Fibroblast of skin of right biceps (primary cell): Measurements from ENCODE around the gene SRRT.

Experiments
- DNase-seq: peaks from one replicate; pipeline ENCODE4 v3.0.0-alpha.2; 2013

The SRRT gene

DNA sequence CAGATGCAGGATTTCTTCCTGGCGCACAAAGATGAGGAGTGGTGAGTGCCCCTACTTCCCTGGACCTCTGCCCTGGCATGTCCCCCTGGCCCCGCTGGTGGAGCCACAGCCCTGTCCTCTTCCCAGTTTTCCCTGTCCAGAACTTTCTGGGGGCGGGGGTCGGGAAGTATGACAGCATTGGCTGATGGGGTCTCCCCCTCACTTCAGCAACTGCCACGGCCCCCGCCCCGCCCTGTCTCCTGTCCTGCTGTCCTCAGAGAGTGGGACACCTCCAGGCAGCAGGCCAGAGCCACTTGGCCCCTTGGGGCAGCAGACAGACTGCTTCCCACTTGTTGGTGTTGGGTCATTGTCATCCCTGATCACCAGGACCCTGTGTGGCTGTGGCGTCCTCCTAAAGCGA is 7.3 kb downstream of the SRRT start:
- no peak for DNase-seq

GRCh38 chr7:100882785-100883526 is 8.1 kb downstream of the SRRT start:
- DNase-seq: no peak

- DNase-seq: no peak
These were observed 10.0 kb downstream of the SRRT start for GRCh38 chr7:100884736-100885439.

DNA sequence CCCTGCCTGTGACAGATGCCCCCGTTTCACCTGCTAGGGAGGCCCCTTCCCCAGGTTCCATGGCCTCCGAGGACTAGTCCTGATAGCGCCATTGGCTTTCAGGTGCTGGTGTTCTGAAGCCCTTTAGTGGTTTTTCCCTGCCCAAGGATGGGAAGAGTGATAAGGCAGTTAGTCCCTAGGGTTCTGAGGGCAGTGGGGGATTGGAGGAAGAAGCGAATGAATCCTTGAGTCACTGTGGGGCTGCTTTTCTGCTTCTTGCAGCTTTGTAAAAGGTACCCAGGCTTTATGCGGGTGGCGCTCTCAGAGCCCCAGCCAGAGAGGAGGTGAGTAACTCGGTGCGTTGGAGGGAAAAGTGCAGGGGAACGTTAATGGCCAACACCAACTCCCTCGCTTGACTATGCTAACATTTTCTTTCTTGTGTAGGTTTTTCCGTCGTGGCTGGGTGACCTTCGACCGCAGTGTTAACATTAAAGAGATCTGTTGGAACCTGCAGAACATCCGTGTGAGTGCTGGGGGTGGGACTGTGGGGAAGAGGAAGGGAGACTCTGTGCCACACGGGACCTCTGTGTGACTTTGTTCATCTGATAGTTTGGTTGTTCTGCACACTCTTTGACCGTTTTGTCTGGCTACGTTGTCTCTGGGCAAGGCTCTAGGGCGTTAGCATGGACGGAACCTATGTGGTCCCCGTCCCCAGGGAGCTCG is 10.7 kb downstream of the SRRT start:
- no peak for DNase-seq

DNA sequence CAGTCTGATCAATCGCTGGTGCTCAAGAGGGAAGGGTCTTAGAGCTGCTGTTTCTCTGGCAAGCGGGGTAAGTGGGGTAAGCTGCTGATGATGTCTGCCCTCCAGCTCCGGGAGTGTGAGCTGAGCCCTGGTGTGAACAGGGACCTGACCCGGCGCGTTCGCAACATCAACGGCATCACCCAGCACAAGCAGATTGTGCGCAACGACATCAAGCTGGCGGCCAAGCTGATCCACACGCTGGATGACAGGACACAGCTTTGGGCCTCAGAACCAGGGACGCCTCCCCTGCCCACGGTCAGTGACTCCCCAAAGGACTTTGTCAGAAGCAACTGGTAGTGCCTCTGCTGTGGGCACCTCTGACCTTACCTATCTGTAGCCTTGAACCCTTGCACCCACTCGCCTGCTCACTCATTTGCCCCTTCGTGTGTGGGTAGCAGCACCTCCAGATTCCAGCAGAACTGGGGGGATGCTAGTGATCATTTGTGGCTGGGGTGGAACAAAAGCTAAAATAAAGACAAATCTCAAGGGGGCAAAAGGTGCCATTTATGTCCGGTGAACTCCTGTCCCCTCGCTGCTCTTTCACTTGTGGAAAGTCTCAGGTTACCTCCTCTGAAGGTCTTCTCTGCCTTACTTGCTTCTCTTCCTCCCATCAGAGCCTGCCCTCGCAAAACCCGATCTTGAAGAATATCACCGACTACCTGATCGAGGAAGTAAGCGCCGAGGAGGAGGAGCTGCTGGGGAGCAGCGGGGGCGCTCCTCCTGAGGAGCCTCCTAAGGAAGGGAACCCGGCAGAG is 11.4 kb downstream of the SRRT start:
- no peak for DNase-seq

- no peak for DNase-seq
These were observed 12.1 kb downstream of the SRRT start for GRCh38 chr7:100886936-100887515.

DNA sequence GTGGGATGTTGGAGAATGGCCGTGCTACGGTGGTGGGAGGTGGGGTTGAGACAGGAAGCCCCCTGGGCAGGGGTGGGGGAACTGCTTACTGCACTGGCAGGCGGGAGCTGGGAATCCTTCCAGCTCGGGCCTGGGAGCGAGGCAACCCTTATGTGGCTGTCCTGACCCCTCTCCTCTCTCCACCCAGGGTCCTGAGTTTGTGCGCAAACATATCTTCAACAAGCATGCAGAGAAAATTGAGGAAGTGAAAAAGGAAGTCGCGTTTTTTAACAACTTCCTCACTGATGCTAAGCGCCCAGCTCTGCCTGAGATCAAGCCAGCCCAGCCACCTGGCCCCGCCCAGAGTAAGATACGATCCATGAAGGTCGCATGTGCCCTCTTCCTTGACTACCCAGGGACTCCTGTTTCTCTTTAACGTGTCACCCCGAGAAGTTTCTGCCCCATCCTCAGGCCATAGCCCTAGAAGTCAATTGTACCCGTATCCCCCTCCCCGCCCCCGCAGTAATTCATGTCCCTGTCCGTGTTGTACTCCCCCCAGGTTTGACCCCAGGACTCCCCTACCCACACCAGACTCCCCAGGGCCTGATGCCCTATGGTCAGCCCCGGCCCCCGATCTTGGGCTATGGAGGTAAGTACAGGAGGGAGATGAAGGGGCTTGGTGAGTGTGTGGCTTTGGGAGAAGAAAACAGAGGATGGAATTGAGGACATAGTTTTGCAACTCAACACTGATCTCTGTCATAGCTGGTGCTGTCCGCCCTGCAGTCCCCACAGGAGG is 12.8 kb downstream of the SRRT start:
- no peak for DNase-seq

- DNase-seq: no peak
These were observed 13.5 kb downstream of the SRRT start for GRCh38 chr7:100888291-100888987.

- DNase-seq: no peak
These were observed 14.3 kb downstream of the SRRT start, which contains the start of gene UFSP1 for GRCh38 chr7:100888988-100889750. Gene UFSP1, minus strand, starts transcription at chr7:100889715. Its CDS starts 444 bp downstream, at chr7:100889271.

DNA sequence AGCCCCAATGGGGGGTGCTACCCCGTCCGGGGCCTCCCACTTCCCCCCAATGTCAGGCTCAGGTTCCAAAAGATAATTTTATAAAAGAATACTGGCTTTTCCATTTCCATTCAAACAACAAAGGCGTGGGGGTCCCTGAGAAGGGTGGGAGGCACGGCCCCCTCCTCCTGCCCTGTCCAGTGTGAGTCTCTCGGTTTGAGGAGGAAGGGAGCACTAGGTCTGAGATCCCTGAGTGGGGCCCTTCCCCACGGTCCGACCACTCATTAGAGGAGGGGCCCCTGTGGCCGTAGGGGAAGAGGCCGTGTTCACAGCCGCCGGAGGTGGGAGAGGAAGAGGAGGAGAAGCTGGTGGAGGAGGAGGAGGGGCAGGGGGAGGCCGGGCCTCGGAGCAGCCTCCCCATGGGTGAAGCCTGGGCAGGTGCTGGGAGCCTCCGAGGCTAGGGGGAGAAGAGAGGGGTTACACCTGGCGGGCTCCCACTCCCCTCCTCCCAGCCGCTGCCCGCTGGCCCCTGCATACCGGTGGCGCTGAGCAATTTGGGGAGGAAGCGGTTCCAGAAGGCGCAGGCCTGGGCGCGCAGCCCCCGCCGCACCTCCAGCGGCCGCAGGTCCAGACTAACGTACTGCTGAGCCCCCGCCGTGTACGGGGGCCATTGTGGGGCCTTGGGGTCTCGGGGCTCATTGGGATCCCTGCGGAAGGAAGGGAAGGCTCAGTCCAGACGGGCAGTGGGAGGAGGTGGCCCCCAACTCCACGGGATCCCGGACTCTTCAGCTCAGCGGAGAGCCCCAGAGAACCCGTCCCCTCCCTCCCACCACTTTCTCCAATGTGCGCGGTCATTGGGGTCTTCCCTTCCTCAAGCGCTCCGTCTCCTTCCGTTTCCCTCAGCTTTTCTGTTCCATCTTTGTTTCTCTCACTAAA is 16.0 kb downstream of the SRRT start:
- no peak for DNase-seq

DNA sequence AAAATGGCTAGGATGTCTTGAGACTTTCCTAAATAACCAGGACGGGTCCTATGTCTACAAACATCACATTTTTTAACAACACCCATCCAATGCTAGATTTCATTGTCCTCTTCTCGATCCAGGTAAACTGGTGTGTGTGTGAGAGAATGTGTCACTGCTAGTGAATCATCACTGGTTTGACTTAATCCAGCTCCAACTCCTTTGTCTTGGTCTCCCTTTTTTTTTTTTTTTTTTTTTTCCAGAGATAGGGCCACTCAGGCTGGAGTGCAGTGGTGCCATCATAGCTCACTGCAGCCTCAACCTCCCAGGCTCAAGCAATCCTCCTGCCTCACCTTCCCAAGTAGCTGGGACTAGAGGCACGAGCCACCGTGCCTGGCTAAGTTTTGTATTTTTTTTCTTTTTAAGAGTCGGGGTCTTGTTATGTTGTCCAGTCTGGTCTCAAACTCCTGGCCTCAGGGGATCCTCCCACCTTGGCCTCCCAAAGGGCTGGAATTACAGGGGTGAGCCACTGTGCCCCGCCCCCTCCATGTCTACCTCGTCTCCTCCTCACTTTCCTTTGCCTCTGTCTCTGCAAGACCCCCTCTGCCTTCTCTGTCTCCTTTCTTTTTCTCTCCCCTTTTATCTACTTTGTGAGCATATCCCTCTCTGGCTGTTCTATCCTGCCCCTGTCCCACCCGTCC is 16.8 kb downstream of the SRRT start:
- peak; percentile 54 for DNase-seq

DNA sequence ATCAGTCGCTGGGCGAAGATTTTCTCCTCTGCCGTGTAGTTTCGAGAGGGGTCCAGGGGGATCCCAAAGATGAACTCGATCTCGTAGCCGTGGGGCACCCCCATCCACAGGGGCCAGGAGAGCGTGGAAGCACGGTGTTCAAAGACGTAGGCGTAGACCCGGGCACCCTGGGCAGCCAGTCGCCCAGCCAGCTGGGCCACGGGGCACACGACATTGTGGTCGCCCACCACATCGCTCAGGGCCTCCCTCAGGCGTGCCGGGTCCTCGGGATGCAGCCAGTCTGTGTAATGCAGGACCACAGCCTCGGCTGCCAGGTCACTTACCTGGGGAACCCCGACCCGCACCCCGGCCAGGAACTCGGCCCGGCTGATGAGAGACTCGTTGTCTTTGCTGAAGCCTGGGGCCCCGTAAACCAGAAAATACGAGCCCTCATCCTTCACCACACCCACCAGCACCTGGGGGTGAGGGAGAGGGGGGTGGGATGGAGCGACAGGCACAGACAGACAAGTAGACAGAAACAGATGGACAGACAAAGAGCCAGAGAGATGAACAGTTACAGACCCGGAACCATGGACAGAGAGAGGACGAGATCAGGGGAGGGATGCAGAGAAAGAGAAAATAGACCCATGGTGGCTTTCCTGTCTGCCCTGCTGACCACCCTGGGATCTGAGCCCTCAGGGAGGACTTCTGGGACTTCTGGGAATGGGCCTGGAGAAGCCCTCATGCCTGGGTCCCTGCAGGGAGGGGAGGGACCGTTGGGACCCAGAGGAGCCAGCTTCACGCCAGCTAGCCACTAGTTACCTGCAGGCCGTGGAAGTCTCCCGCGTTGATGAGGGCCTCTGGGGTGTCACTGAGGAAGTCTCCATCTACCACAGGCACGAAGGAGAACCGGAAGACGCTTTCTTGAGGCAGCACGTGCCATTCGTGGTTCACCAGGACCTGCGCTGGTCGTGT is 17.7 kb downstream of the SRRT start:
- no peak for DNase-seq

- DNase-seq: no peak
These were observed 18.5 kb downstream of the SRRT start for GRCh38 chr7:100893318-100893895.

GRCh38 chr7:100893910-100894721 is 19.2 kb downstream of the SRRT start:
- DNase-seq: no peak

DNA sequence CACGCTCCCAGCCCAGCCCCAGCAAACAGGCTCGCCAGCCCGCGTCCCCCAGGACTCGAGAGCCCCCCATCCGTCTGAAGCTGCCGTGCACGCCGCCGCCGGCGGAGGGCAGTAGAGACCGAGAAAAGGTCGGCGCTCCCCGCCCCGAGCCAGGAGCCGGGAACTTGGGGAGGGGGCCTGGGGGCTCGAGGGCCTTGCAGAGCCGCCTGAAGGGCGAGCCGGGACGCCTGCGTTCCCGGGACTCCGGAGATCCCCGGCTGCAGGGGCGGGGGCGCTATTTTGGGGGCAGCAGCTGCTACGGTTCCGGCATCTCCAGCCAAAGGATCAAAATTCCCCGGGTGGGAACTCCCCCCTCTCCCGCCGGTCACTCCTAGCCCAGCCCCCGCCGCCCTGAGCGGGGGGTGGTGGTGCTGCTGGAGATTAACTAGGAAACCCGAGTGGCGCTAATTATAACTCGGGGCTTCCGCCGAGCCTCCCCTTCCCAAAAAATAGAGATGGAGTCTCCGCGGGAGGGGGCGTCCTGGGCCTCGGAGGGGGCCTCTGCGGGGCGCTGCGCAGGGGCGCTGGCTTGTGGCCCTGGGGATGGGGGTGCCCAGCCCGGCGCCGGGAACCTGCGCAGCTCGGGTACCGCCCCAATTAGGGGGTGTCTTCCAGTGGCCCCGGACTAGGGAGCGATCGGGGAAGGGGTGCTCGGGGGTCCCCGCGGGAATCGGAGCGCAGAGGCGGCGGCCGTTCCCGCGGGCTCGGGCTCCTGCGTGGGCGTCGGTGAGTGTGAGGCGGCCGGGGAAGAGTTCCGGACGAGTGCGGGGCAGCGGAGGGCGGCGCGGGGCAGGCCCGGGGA is 20.2 kb downstream of the SRRT start:
- peak; percentile 18 for DNase-seq
